ENCODE measurements around the gene KDSR. TPM values are rescaled to one million over a fixed set of nuclear protein-coding genes. Genes with fewer than 3 reads are reported as not detected.

KDSR gene
- total RNA-seq: 9.6 and 39.6 TPM in 2 replicates

DNA sequence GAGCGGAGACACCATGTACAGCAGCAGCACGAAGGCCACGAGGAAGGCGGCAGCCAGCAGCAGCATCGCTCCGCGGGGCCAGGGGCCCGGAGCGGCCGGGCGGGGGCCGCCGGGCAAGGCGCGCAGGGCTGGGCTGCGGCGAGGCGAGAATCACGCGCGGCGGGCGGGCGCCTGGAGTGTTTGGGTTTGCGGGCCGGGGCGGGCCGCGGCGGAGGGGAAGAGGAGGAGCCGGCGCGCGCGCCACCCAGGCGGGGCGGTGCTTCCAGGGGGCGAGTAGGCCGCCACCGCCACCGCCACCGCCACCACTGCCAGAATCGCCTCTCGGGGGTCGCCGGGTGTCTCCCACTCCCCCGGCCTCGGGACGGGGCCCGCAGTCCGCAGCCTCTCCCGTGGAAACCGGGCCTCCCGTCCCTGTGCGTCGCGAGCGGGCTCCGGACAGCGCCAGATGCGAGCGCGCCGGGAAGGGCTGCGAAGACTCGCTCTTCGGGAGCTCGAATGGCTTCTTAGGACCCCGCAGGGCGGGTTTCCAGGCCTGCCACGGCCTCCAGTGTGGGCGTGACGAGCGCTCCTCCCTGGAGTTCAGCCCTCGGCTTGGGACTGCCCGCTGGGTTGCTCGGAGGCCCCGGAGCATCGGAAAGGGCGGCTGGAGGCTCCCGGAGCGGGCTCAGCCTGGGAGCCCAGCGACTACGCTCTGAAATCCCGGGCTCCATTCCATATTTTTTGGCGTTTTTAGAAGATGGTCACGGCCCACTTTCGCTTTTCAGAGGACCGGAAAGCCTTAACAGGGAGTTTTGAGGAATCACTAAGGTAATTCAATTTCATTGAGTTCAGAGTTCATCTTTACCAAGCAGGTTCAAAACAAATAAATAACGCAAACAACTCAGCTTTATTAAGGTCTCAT is at the start of gene KDSR:
TSS of gene KDSR (minus strand) at position 154 of the 901 bp plus-strand sequence. CDS start at position 66, 88 bp downstream.

GRCh38 chr18:63319383-63320122 is 47.5 kb downstream of the KDSR start, which contains the start of gene BCL2:
TSS of gene BCL2 (minus strand) at chr18:63319769.

Other genes with a start within 250 kb of the KDSR start
- 0.49 and 3.1 TPM in 2 replicates for gene BCL2, start 47.4 kb downstream of the KDSR start, total RNA-seq
- 34.6 and 60.7 TPM in 2 replicates for gene VPS4B, start 55.3 kb upstream of the KDSR start, total RNA-seq
- gene SERPINB5, start 109.8 kb upstream of the KDSR start, total RNA-seq: under 0.01 TPM in 1 of 2 replicates, not detected in the other
- gene SERPINB12, start 175.2 kb upstream of the KDSR start, total RNA-seq: not detected in 2 replicates
- gene SERPINB13, start 220.1 kb upstream of the KDSR start, total RNA-seq: not detected in 2 replicates